GM21381 (cell line): ENCODE data around the gene FMNL2.
A peak's percentile ranks its signal among the peaks of the same experiment; 100 is the strongest.

Experiments used
- ATAC-seq: cut with Tn5 transposase; IDR thresholded peaks from one replicate; pipeline ENCODE4 v1.9.1; 2021; ENCODE audit warnings: mild to moderate bottlenecking, moderate library complexity; ENCODE audit not compliant: unreplicated experiment

Gene FMNL2

DNA sequence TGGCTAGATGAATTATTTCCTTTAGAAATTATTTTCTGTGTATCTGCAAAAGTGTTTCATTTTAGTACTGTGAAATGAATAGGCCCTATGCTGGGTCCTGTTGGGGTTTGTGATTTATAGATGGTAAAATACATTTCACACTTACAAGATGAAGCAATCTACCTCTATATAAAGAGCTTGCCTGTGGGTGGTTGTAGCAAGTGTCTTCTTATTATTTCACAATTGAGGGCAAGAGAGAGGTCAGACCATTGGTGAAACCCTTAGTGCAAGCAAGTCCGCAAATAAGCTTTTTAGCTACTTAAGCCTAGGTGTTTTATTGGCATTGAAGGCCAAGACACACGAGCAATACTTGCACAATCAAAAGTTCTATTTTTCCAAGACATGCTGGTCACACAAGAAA lies 153.1 kb downstream of the FMNL2 start:
- ATAC-seq, result no peak

DNA sequence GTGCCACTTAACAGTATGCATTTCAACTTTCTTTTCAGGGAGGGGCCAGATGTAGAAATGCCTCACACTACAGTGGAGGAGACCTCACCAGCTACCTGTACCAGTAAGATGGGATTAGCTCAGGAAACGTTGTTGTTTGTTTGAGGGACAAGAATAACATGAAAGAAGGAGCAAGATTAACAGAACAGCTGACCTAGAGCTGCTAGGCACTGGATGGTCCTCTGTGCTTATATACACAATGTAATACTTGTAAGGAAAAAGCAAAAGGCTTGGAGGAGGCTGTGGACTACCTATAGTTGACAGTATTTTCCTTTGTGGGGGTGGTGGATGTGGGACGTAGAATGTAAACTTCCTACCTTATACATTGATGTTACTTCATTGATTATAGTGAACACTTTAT lies 154.4 kb downstream of the FMNL2 start:
- ATAC-seq, result no peak

DNA sequence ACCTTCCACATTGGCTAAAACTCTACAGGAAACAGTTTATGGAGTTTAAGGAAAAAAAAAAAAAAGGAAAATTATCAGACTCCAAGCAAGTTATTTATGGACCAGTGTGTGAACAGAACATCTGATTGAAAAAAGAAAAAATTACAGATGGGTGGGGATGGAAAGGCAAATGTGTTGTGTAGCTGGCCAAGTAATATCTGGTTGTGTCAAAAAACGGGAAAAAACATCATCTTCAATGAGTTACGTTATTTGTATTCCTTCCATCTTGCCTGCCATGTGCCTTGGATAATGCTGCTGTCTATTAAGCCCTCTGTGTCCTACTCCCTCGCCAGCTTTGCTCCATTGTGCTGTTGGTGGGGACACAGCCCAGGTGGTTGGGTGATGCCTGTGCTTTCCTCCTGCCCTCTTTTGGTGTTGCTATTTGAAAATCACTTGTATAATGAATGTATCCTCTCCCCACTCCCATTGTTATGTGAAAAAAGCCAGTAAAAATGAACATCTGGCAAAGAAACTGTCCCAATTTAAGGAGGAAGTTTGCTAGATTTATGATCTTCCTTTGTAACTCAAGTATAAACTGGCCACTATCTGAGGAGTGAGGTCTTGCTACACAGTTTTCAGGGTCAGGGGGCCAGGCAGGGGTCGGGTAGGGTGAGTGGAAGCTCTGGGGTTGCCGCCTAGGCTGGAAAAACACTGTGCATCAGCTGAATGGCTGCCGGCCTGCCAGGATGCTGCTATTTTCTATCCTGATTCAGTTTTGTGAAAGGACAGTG lies 155.9 kb downstream of the FMNL2 start:
- ATAC-seq, result no peak

DNA sequence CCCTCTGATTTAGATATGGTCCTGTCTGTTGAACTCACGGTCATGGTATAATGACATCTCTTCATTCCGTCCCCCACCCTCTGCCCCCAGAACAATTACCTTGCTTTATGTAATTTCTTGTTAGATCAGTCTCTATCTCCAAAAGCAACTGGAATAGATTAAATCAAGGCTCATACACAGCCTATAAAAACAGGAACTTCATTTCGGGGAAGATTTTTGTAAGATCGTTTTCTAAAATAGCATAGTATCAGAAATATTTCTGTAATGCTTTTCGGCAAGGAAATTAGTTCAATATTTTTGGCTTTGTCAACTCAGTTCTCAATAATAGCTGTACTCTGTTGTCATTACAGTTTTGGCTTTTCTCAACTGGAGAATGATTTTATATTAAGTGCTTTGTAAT lies 157.2 kb downstream of the FMNL2 start:
- no peak for ATAC-seq

- ATAC-seq, result no peak
Measured at GRCh38 chr2:152492911-152493310, 157.9 kb downstream of the FMNL2 start.

- no peak for ATAC-seq
Measured at GRCh38 chr2:152493417-152493816, 158.4 kb downstream of the FMNL2 start.

GRCh38 chr2:152493945-152494528 lies 159.1 kb downstream of the FMNL2 start:
- ATAC-seq, result no peak

DNA sequence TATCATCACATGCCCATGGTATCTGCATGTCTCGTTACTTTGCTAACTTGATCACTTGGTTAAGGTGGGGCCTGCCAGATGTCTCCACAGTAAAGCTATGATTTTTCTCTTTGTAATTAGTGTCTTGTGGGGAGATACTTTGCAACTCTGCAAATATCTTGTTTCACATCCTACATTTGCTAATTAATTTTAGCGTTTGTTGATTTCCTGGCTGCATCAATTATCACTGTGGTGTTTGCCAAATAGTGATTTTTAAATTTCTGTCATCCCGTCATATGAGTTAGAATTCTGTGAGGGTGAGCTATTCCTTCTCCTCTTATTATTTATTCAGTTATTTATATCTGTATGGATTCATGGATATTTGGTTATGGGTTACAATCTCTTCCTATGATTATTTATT lies 161.4 kb downstream of the FMNL2 start:
- ATAC-seq, result no peak

DNA sequence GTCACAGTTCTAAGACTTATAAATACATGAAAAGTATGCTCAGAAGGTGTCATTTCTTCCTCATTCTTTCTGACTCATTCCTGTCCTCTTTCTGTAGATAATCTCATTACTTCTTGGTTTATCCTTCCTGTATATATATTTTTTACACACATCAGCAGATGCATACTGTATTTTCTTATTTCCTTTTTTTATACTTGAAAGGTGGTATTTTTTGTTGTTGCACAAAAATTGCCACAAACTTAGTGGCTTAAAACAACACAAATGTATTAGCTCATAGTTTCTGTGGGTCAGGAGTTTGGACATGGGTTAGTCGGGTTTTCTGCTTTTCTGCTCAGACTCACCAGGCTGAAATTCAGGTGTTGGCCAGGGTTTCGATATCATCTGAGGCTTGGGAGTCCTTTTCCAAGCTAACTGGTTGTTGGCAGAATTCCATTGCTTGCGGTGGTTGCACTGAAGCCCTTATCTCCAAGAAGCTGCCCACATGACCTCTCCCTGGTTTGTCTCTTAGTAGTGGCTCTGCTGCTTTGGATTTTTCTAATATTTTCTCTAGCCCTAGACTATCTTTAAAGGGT lies 162.6 kb downstream of the FMNL2 start:
- peak; percentile 63 for ATAC-seq

DNA sequence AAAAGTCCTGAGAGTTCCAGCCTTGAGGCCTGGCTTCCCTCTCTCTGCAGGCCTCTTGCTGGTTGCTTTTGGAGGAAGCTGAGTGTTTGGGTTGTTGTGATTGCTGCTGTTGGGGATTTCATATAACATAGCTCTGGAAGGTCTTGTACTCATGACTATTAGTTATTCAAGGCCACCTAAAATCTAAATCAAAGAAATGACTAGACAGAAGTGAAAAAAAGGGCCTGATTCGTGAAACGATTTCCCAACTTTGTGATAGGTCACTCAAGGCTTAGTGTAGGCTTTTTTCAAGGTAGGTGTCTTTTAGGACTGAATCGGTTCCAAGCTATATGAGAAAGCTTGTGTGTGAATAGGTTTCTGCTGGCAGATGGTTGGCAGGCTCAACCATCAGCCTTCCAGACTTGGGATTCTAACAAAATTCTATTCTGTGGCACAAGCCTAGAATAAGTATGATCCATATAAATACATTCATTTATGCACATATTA lies 164.4 kb downstream of the FMNL2 start:
- peak; percentile 8 for ATAC-seq

GRCh38 chr2:152499896-152500735 lies 165.1 kb downstream of the FMNL2 start:
- peak; percentile 45 for ATAC-seq

- no peak for ATAC-seq
Measured at GRCh38 chr2:152500772-152501171, 165.8 kb downstream of the FMNL2 start.

DNA sequence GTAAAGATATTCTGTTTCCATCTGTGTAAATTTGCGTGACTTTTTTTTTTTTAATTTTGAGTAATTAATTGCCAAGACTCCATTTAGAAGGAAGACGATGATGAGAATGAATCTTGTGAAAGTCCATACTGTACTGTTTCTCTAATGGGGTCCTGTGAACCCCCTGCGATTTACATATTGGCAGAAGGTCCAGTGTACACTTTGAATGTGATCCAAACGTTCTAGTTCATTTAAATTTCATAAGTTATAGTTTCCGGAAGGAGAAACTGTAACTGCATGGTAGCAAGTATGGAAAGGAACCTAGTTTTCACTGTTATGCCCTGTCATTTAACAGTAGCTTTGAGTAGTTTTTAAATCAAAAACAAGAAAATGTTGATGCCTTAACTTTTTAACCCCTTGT lies 166.7 kb downstream of the FMNL2 start:
- no peak for ATAC-seq

- ATAC-seq, result no peak
Measured at GRCh38 chr2:152504618-152505017, 169.6 kb downstream of the FMNL2 start.

DNA sequence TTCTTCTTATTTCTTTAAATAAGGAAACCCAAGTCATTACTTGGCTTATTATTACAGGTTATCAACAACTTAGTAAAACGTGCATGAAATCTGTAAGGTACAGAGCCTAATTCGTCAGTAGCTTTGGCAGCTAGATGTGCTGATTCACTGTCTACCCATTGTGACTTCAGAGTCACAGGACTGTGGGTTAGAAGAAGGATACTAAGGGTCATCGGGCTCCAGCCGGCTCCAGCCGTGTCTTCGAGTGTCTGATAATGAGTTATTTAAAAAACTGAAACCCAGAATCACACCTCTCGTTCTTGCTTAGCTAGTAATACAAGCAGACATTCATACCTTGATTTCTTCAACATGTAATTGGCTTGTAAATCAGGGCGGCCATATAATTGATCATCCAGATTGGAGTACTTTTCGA lies 170.5 kb downstream of the FMNL2 start:
- ATAC-seq, result no peak

GRCh38 chr2:152506843-152507242 lies 171.9 kb downstream of the FMNL2 start:
- ATAC-seq, result peak; percentile 87

GRCh38 chr2:152507907-152508306 lies 172.9 kb downstream of the FMNL2 start:
- no peak for ATAC-seq

GRCh38 chr2:152508446-152508845 lies 173.5 kb downstream of the FMNL2 start:
- no peak for ATAC-seq

DNA sequence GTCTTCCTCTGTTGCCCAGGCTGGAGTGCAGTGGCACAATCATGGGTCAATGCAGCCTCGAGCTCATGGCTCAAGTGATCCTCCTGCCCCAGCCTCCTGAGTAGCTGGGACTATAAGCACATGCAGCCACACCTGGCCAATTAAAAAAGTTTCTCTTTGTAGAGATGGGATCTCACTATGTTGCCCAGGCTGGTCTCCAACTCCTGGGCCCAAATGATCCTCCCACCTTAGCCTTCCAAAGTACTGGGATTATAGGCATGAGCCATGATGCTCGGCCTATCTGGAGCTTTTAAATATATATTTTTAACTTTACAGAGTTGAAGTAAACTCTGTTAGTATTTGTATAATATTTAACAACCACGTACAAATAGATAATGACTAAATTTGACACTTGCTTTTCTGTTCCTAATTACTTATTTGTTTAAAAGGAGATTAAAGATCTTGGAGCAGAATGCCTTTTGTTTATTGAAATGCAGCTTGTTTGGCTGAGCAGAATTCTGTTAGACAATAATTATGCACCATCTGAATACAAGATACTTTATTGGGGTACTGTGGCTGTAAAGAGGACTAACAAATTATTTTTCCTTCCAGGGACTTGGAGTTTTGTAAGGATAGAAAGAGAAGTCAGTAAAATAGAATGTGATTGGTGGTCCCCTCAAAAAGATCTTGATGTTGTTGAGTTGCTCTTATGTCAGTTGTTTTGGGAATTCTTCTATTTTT lies 175.0 kb downstream of the FMNL2 start:
- ATAC-seq, result no peak

GRCh38 chr2:152510621-152511020 lies 175.6 kb downstream of the FMNL2 start:
- ATAC-seq, result no peak

DNA sequence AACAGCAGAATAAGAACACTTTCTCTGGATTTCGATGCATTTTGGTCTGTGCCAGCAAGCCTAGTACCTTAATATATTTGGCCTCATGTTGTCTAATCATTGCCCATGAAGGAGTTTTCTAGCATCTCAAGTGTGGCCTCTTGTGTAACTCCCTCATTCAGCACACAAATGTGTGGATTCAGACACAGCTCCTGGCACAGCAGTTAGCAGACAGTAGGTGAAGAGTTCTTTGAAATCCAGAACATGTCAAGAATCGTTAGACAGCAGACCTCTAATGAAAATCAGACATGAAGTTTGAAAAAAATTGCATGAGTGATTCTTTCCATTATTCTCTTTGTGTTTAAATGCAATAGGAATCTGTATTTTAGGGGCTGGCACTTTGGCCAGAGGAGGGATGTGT lies 177.0 kb downstream of the FMNL2 start:
- no peak for ATAC-seq
